Thyroid gland (tissue), 4 donors: ENCODE data around the gene ASCL4. TPM values are rescaled to one million over a fixed set of nuclear protein-coding genes. Genes with fewer than 3 reads are reported as not detected.

ENCODE experiments used
- DNase-seq, 2 donors: peaks; one replicate each; pipeline ENCODE4 v3.0.0-alpha.2; 2019
- H3K27ac ChIP-seq, 3 donors: fragments of 200-600 bp; sonication (generic); 1 replicate in 2 of 3; 2 replicates in 1 of 3; pipeline ENCODE4 v1.5.1; 2016 to 2019; ENCODE audit warnings: mild to moderate bottlenecking in 1 of 3, moderate library complexity in 1 of 3
- H3K27me3 ChIP-seq: fragments of 200-600 bp; sonication (generic); one replicate; pipeline ENCODE4 v1.5.1; 2019
- H3K36me3 ChIP-seq, 2 donors: fragments of 200-600 bp; sonication (generic); one replicate each; pipeline ENCODE4 v1.5.1; 2016 to 2019
- H3K4me1 ChIP-seq, 2 donors: fragments of 200-600 bp; sonication (generic); one replicate each; pipeline ENCODE4 v1.5.1; 2017 to 2019
- H3K4me3 ChIP-seq, 3 donors: fragments of 200-600 bp; sonication (generic); replicated peaks in 1 of 3; 1 replicate in 2 of 3; 2 replicates in 1 of 3; pipeline ENCODE4 v1.5.1; 2016; ENCODE audit warnings: mild to moderate bottlenecking in 1 of 3
- H3K9me3 ChIP-seq: fragments of 200-600 bp; sonication (generic); one replicate; pipeline ENCODE4 v1.5.1; 2017
- CTCF ChIP-seq, 6 experiments: fragments of 200-600 bp in 3 of 6; fragments of 450-650 bp in 3 of 6; sonication (generic) in 3 of 6; IDR thresholded peaks; one replicate each; pipeline ENCODE4 v1.5.1; 2016 to 2019; ENCODE audit warnings: antibody characterized with exemption in 6 of 6, mild to moderate bottlenecking in 2 of 6, inconsistent platforms in 1 of 6, moderate library complexity in 1 of 6
- POLR2A ChIP-seq, 2 donors: fragments of 450-650 bp; IDR thresholded peaks; one replicate each; pipeline ENCODE4 v1.6.1; 2017; ENCODE audit warnings: antibody characterized with exemption in 2 of 2, mild to moderate bottlenecking in 2 of 2, moderate library complexity in 1 of 2
- WGBS, 2 donors: methylation state at CpG; one replicate each; pipeline ENCODE4 v1.1.5; 2017; 5-methylcytosine and 5-hydroxymethylcytosine counted together
- intact Hi-C: fragments of 100-400 bp; cut with DNase I; formaldehyde crosslinking; loops from one replicate; pipeline ENCODE4 v1.15.1; 2023
- total RNA-seq, 4 donors: library from RNA; depleted of rRNA; stranded (reverse); fragments of >200 nt; gene quantifications; one replicate each; pipeline ENCODE4 v1.2.3, GENCODE V29; 2016

Gene ASCL4
- total RNA-seq, 4 donors from 2014 or later = not detected

- no peak overlapping the region for H3K27ac ChIP-seq
- no peaks in the 10 kb centered on the region for H3K9me3 ChIP-seq
- no peaks in the 10 kb centered on the region for H3K36me3 ChIP-seq
- WGBS, 2 donors = 36 to 59% methylated on average over 3 of the region's 3 CpGs
- H3K27me3 ChIP-seq = no peaks in the 10 kb centered on the region
- intact Hi-C loops = no loop called here
- no peak for DNase-seq
- H3K4me1 ChIP-seq = no peaks in the 10 kb centered on the region
- TF ChIP-seq CTCF (IDR thresholded peaks at IDR 0.05) (no peak), POLR2A (IDR thresholded peaks at IDR 0.05) (no peak)
- no peak overlapping the region for H3K4me3 ChIP-seq
Measured at GRCh38 chr12:107807471-107808150, 33.1 kb downstream of the ASCL4 start.

DNA sequence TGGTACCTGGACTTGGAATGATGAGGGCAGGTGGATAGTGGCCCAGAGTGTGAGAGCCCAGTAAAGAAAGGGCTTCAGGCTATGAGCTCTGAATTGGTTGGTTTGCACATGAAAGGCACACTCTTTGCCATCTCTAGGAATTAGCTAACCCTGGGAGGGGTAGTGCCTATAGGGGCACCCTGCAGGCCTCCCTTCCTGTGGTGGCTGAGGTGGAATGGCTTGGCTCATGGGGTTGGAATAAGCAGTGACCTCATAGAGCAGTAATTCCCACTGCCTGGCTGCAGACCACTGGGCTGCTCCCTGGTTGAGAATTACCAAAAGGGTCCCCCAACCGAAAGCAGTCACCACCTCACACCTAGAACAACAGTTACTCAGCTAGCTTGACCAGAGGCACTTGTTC, 42.7 kb downstream of the ASCL4 start:
- DNase-seq = no peak
- Histone ChIP-seq H3K27ac (no peak overlapping the region), H3K9me3 (no peaks in the 10 kb centered on the region), H3K4me3 (no peak overlapping the region), H3K36me3 (no peaks in the 10 kb centered on the region), H3K4me1 (no peaks in the 10 kb centered on the region), H3K27me3 (no peaks in the 10 kb centered on the region)
- intact Hi-C loops = no loop called here
- TF ChIP-seq CTCF (IDR thresholded peaks at IDR 0.05) = no peak
- TF ChIP-seq POLR2A (IDR thresholded peaks at IDR 0.05) = no peak
- 56% methylated on average over 1 of the region's 1 CpG; no CpG with 5 or more reads in 1 of the 2 donors for WGBS, 2 donors

DNA sequence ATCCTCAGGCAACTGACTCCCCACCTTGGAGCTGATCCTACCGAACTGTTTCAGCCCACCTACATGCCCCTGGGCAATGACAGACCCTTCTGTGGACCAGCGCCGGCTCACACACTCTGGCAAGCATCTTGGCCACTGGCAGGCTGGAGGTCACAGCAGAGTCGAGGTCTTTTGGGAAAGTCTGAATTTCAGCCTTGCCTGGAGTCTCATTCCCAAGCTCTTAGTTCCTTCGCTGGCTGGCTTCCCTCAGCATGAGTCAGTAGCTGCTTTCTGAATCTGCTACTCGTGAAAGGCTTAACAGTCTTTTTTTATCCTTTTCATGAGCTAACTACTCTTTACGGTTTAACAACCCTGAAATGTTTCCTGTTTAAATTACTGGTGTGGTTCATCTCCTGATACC, 44.5 kb downstream of the ASCL4 start:
- WGBS, 2 donors = 65 to 73% methylated on average over 5 to 7 of the region's 7 CpGs
- DNase-seq = no peak
- intact Hi-C loops = no loop called here
- Histone ChIP-seq H3K4me1 (no peaks in the 10 kb centered on the region), H3K9me3 (no peaks in the 10 kb centered on the region), H3K27me3 (no peaks in the 10 kb centered on the region), H3K4me3 (no peak overlapping the region), H3K27ac (no peak overlapping the region), H3K36me3 (no peaks in the 10 kb centered on the region)
- TF ChIP-seq CTCF (IDR thresholded peaks at IDR 0.05) = no peak
- TF ChIP-seq POLR2A (IDR thresholded peaks at IDR 0.05) = no peak

GRCh38 chr12:107822356-107822755, 47.9 kb downstream of the ASCL4 start:
- H3K9me3 ChIP-seq = no peaks in the 10 kb centered on the region
- H3K27ac ChIP-seq = no peak overlapping the region
- DNase-seq = no peak
- TF ChIP-seq CTCF (IDR thresholded peaks at IDR 0.05) (no peak), POLR2A (IDR thresholded peaks at IDR 0.05) (no peak)
- WGBS, 2 donors = 29 to 36% methylated on average over 8 of the region's 8 CpGs
- H3K36me3 ChIP-seq = no peaks in the 10 kb centered on the region
- H3K4me1 ChIP-seq = no peaks in the 10 kb centered on the region
- H3K4me3 ChIP-seq = no peak overlapping the region
- H3K27me3 ChIP-seq = no peaks in the 10 kb centered on the region
- intact Hi-C loops = no loop called here

Other genes starting within 250 kb of the ASCL4 start
- 10 to 100 TPM; 73.4 to 90.3 (median 89.3) TPM for gene PWP1, start 88.9 kb upstream of the ASCL4 start, total RNA-seq
- gene PRDM4, start 13.6 kb upstream of the ASCL4 start, total RNA-seq = 10 to 100 TPM; 23.7 to 38.7 (median 25.1) TPM